Gastrocnemius medialis (tissue), 4 donors: ENCODE measurements around the gene DPM3.

Experiments
- POLR2A ChIP-seq, 2 donors: fragments of 450-650 bp; IDR thresholded peaks; one replicate each; pipeline ENCODE4 v1.6.1; 2017; ENCODE audit warnings: antibody characterized with exemption in 2 of 2, mild to moderate bottlenecking in 2 of 2, moderate library complexity in 2 of 2
- TF ChIP-seq, protein P1 (sequence below), 5 experiments: fragments of 450-650 bp in 3 of 5; fragments of 200-600 bp in 2 of 5; sonication (generic) in 2 of 5; IDR thresholded peaks in 4 of 5; conservative IDR thresholded peaks in 1 of 5; 1 replicate in 4 of 5; 2 replicates in 1 of 5; pipeline ENCODE4 v1.5.1; 2016 to 2019; ENCODE audit warnings: antibody characterized with exemption in 5 of 5, mild to moderate bottlenecking in 3 of 5, moderate library complexity in 3 of 5

GRCh38 chr1:155120253-155120652 is 20.1 kb downstream of the DPM3 start:
- TF ChIP-seq, protein P1, sequence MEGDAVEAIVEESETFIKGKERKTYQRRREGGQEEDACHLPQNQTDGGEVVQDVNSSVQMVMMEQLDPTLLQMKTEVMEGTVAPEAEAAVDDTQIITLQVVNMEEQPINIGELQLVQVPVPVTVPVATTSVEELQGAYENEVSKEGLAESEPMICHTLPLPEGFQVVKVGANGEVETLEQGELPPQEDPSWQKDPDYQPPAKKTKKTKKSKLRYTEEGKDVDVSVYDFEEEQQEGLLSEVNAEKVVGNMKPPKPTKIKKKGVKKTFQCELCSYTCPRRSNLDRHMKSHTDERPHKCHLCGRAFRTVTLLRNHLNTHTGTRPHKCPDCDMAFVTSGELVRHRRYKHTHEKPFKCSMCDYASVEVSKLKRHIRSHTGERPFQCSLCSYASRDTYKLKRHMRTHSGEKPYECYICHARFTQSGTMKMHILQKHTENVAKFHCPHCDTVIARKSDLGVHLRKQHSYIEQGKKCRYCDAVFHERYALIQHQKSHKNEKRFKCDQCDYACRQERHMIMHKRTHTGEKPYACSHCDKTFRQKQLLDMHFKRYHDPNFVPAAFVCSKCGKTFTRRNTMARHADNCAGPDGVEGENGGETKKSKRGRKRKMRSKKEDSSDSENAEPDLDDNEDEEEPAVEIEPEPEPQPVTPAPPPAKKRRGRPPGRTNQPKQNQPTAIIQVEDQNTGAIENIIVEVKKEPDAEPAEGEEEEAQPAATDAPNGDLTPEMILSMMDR (IDR thresholded peaks at IDR 0.05 in 4 of 5, conservative IDR thresholded peaks at IDR 0.05 in 1 of 5) = no peak
- TF ChIP-seq POLR2A (IDR thresholded peaks at IDR 0.05) = no peak
